ENCODE measurements around the gene MITF.

MITF gene

DNA sequence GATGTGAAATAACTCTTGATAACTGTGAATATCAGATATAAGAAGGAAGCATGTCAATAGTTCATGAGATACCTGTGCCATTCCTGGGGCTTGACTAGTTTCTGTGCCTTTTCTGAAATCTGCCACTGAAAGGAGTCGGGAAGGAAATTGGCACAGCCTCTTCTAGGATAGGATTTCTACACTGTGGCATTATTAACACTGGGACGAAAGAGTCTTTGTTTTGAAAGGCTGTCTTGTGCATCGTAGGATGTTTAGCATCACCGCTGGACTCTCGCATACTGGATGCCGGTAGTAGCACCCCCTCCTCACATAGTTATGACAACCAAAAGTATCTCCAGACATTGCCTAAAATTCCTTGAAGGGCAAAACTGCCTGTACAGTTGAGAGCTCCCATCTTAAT lies 182.4 kb downstream of the MITF start:
- TF ChIP-seq, protein P1, sequence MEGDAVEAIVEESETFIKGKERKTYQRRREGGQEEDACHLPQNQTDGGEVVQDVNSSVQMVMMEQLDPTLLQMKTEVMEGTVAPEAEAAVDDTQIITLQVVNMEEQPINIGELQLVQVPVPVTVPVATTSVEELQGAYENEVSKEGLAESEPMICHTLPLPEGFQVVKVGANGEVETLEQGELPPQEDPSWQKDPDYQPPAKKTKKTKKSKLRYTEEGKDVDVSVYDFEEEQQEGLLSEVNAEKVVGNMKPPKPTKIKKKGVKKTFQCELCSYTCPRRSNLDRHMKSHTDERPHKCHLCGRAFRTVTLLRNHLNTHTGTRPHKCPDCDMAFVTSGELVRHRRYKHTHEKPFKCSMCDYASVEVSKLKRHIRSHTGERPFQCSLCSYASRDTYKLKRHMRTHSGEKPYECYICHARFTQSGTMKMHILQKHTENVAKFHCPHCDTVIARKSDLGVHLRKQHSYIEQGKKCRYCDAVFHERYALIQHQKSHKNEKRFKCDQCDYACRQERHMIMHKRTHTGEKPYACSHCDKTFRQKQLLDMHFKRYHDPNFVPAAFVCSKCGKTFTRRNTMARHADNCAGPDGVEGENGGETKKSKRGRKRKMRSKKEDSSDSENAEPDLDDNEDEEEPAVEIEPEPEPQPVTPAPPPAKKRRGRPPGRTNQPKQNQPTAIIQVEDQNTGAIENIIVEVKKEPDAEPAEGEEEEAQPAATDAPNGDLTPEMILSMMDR (IDR thresholded peaks at IDR 0.05; ENCODE audit: low read depth, low read length, poor library complexity, severe bottlenecking): no peak
- no peak for TF ChIP-seq EZH2phosphoT487 (IDR thresholded peaks at IDR 0.05; ENCODE audit: borderline replicate concordance, low read length)

DNA sequence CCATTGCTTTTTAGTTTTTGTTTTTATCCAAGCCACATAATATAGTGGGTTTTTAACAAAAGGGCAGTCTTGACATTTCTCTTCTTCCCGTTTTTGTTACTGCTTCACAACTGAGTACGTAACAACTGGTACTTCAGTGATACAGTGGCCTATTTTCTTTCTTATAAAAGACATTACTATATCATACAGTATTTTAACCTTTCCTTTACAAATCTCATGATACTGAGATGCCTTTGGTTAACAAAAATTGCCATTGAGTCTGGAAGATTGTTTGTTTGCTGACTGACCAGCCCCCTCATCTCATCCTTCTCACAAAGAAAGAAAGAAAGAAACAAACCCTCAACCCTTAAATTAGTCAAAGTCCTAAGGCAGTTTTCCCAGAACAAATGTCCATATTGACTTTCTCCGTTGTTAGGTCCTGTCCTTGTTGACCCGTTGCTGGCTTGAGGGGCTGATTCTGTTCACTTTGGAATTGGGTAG lies 183.3 kb downstream of the MITF start:
- H3K4me2 ChIP-seq (ENCODE audit: low read length): no peak overlapping the region
- no peaks in the 10 kb centered on the region for H3K4me1 ChIP-seq (ENCODE audit: control insufficient read depth, low read length)
- no peaks in the 10 kb centered on the region for H3K9me2 ChIP-seq (replicated peaks; ENCODE audit: control insufficient read depth, low read length)
- no peaks in the 10 kb centered on the region for H3K79me2 ChIP-seq (ENCODE audit: control insufficient read depth, low read length)
- no peaks in the 10 kb centered on the region for H3K9me3 ChIP-seq (ENCODE audit: control insufficient read depth, insufficient read depth, low read length)
- no peaks in the 10 kb centered on the region for H3K27me3 ChIP-seq (ENCODE audit: control insufficient read depth, low read length)
- TF ChIP-seq, protein P1 (IDR thresholded peaks at IDR 0.05; ENCODE audit: low read depth, low read length, poor library complexity, severe bottlenecking): no peak
- TF ChIP-seq EZH2phosphoT487 (IDR thresholded peaks at IDR 0.05; ENCODE audit: borderline replicate concordance, low read length): no peak
- no peaks in the 10 kb centered on the region for H3F3A ChIP-seq (ENCODE audit: control insufficient read depth, insufficient read depth)
- no peak overlapping the region for H3K4me3 ChIP-seq (ENCODE audit: low read length)
- H4K20me1 ChIP-seq (ENCODE audit: control insufficient read depth, insufficient read depth, low read depth, low read length): no peaks in the 10 kb centered on the region
- no peak overlapping the region for H3K27ac ChIP-seq (ENCODE audit: low read depth, low read length)
- H3K36me3 ChIP-seq (ENCODE audit: control insufficient read depth, low read length): no peaks in the 10 kb centered on the region

More for the DNA sequence above, 182.4 kb downstream of the MITF start:
- no peaks in the 10 kb centered on the region for H3K27me3 ChIP-seq (ENCODE audit: control insufficient read depth, low read length)
- no peaks in the 10 kb centered on the region for H3K9me2 ChIP-seq (replicated peaks; ENCODE audit: control insufficient read depth, low read length)
- no peaks in the 10 kb centered on the region for H3K79me2 ChIP-seq (ENCODE audit: control insufficient read depth, low read length)
- no peak overlapping the region for H3K4me3 ChIP-seq (ENCODE audit: low read length)
- H3K36me3 ChIP-seq (ENCODE audit: control insufficient read depth, low read length): no peaks in the 10 kb centered on the region
- H3F3A ChIP-seq (ENCODE audit: control insufficient read depth, insufficient read depth): no peaks in the 10 kb centered on the region
- no peak overlapping the region for H3K27ac ChIP-seq (ENCODE audit: low read depth, low read length)
- H3K4me2 ChIP-seq (ENCODE audit: low read length): no peak overlapping the region
- no peaks in the 10 kb centered on the region for H3K4me1 ChIP-seq (ENCODE audit: control insufficient read depth, low read length)
- H3K9me3 ChIP-seq (ENCODE audit: control insufficient read depth, insufficient read depth, low read length): no peaks in the 10 kb centered on the region
- no peaks in the 10 kb centered on the region for H4K20me1 ChIP-seq (ENCODE audit: control insufficient read depth, insufficient read depth, low read depth, low read length)

DNA sequence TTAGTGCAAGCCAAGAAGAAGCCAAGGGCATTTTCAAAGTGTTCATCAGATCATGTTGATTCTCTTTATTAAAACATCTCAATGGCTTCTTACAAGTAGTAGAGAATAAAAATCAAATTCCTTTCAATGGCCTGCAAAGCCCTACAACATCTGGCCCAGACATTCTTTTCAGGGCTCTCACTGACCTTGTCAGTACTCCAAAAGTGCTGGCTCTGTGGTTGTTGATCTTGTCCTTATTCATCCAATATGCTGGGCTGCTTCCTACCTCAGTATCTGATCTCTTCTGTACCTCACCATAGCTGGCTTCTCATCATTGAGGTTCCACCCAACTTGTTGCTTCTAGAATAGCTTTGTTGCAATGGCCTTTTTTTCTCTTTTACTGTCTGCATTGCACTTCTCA lies 186.2 kb downstream of the MITF start:
- TF ChIP-seq EZH2phosphoT487 (IDR thresholded peaks at IDR 0.05; ENCODE audit: borderline replicate concordance, low read length): no peak
- TF ChIP-seq, protein P1 (IDR thresholded peaks at IDR 0.05; ENCODE audit: low read depth, low read length, poor library complexity, severe bottlenecking): no peak

More for the DNA sequence above, 186.2 kb downstream of the MITF start:
- no peaks in the 10 kb centered on the region for H3K79me2 ChIP-seq (ENCODE audit: control insufficient read depth, low read length)
- no peaks in the 10 kb centered on the region for H3K4me1 ChIP-seq (ENCODE audit: control insufficient read depth, low read length)
- H3K4me2 ChIP-seq (ENCODE audit: low read length): no peak overlapping the region
- no peaks in the 10 kb centered on the region for H3K27me3 ChIP-seq (ENCODE audit: control insufficient read depth, low read length)
- H3K27ac ChIP-seq (ENCODE audit: low read depth, low read length): no peak overlapping the region
- no peaks in the 10 kb centered on the region for H3K9me3 ChIP-seq (ENCODE audit: control insufficient read depth, insufficient read depth, low read length)
- no peaks in the 10 kb centered on the region for H3K36me3 ChIP-seq (ENCODE audit: control insufficient read depth, low read length)
- H3K4me3 ChIP-seq (ENCODE audit: low read length): no peak overlapping the region
- no peaks in the 10 kb centered on the region for H4K20me1 ChIP-seq (ENCODE audit: control insufficient read depth, insufficient read depth, low read depth, low read length)
- no peaks in the 10 kb centered on the region for H3F3A ChIP-seq (ENCODE audit: control insufficient read depth, insufficient read depth)
- no peaks in the 10 kb centered on the region for H3K9me2 ChIP-seq (replicated peaks; ENCODE audit: control insufficient read depth, low read length)
